Mesendoderm (in vitro differentiated cells): ENCODE data around the gene F2RL3.

Experiments used
- DNase-seq: peaks from one replicate; pipeline ENCODE4 v3.0.0; 2013
- H2AK5ac ChIP-seq: 2 replicates; pipeline ENCODE4 v1.6.1; 2013; ENCODE audit warnings: low read length, inconsistent platforms
- H2BK120ac ChIP-seq: 2 replicates; pipeline ENCODE4 v1.6.1; 2013; ENCODE audit warnings: low read depth, mild to moderate bottlenecking, low read length, moderate library complexity, mixed read lengths
- H2BK15ac ChIP-seq: replicated peaks from 2 replicates; pipeline ENCODE4 v1.6.1; 2013; ENCODE audit warnings: low read depth, mild to moderate bottlenecking, moderate library complexity
- H2BK5ac ChIP-seq: 2 replicates; pipeline ENCODE4 v1.6.1; 2013; ENCODE audit warnings: low read length, inconsistent platforms
- H3K18ac ChIP-seq: 2 replicates; pipeline ENCODE4 v1.6.1; 2013; ENCODE audit warnings: mild to moderate bottlenecking, low read length, mixed read lengths
- H3K23ac ChIP-seq: one replicate; pipeline ENCODE4 v1.6.1; 2013; ENCODE audit warnings: low read length
- H3K27ac ChIP-seq: 2 replicates; pipeline ENCODE4 v1.5.1; 2013; ENCODE audit warnings: low read depth, mild to moderate bottlenecking, inconsistent platforms, low read length, moderate library complexity
- H3K27me3 ChIP-seq: 2 replicates; pipeline ENCODE4 v1.6.1; 2013; ENCODE audit warnings: low read length, control low read depth, mild to moderate bottlenecking, inconsistent platforms; ENCODE audit not compliant: insufficient read depth, poor library complexity
- H3K36me3 ChIP-seq: 2 replicates; pipeline ENCODE4 v1.6.1; 2013; ENCODE audit warnings: low read length, inconsistent platforms; ENCODE audit not compliant: control insufficient read depth, insufficient read depth
- H3K4ac ChIP-seq: one replicate; pipeline ENCODE4 v1.6.1; 2013; ENCODE audit warnings: low read depth, mild to moderate bottlenecking, low read length, moderate library complexity
- H3K4me1 ChIP-seq: 2 replicates; pipeline ENCODE4 v1.6.1; 2013; ENCODE audit warnings: low read depth, low read length, inconsistent platforms; ENCODE audit not compliant: control insufficient read depth
- H3K4me2 ChIP-seq: 2 replicates; pipeline ENCODE4 v1.6.1; 2013; ENCODE audit warnings: low read length
- H3K4me3 ChIP-seq: 2 replicates; pipeline ENCODE4 v1.5.1; 2013; ENCODE audit warnings: mild to moderate bottlenecking, low read length
- H3K56ac ChIP-seq: one replicate; pipeline ENCODE4 v1.6.1; 2013; ENCODE audit warnings: low read length
- H3K79me1 ChIP-seq: 2 replicates; pipeline ENCODE4 v1.6.1; 2013; ENCODE audit warnings: low read length, inconsistent platforms
- H3K79me2 ChIP-seq: 2 replicates; pipeline ENCODE4 v1.6.1; 2013; ENCODE audit warnings: mild to moderate bottlenecking, low read length; ENCODE audit not compliant: control insufficient read depth, insufficient read depth
- H3K9ac ChIP-seq: 2 replicates; pipeline ENCODE4 v1.6.1; 2013; ENCODE audit warnings: low read length, inconsistent platforms
- H4K5ac ChIP-seq: one replicate; pipeline ENCODE4 v1.6.1; 2013; ENCODE audit warnings: low read length
- H4K8ac ChIP-seq: one replicate; pipeline ENCODE4 v1.6.1; 2013; ENCODE audit warnings: low read depth, mild to moderate bottlenecking, control low read depth, low read length, moderate library complexity
- WGBS: extraction: QIAGEN DNeasy Blood & Tissue Kit; methylation state at CpG from one replicate; pipeline ENCODE4 v1.1.7; 2013; ENCODE audit warnings: low lambda C conversion rate, missing lambda C conversion rate; ENCODE audit not compliant: insufficient coverage; ENCODE audit errors: extremely low coverage; 5-methylcytosine and 5-hydroxymethylcytosine counted together

The F2RL3 gene

GRCh38 chr19:16882146-16882545, 6.7 kb upstream of the F2RL3 start:
- Histone ChIP-seq H3K56ac (no peak overlapping the region), H3K79me1 (no peaks in the 10 kb centered on the region), H2AK5ac (no peak overlapping the region), H3K4me3 (no peak overlapping the region), H4K8ac (no peak overlapping the region), H3K9ac (no peak overlapping the region), H3K18ac (no peak overlapping the region), H2BK15ac (no peak overlapping the region), H3K23ac (no peak overlapping the region), H3K27me3 (no peaks in the 10 kb centered on the region), H2BK120ac (no peak overlapping the region), H3K4ac (no peak overlapping the region), H3K4me1 (no peaks in the 10 kb centered on the region), H2BK5ac (no peak overlapping the region), H3K36me3 (peaks cover 3% of the 10 kb centered on the region), H3K79me2 (no peaks in the 10 kb centered on the region), H3K27ac (no peak overlapping the region), H3K4me2 (no peak overlapping the region), H4K5ac (no peak overlapping the region)
- DNase-seq = no peak
- no CpG with 5 or more reads among the region's 3 CpGs for WGBS

- Histone ChIP-seq H3K4ac (no peak overlapping the region), H3K18ac (no peak overlapping the region), H3K79me1 (no peaks in the 10 kb centered on the region), H2BK5ac (no peak overlapping the region), H3K56ac (no peak overlapping the region), H3K4me3 (no peak overlapping the region), H3K9ac (no peak overlapping the region), H3K23ac (no peak overlapping the region), H3K36me3 (peaks cover 3% of the 10 kb centered on the region), H3K4me2 (no peak overlapping the region), H2BK120ac (no peak overlapping the region), H2BK15ac (no peak overlapping the region), H3K79me2 (no peaks in the 10 kb centered on the region), H4K5ac (no peak overlapping the region), H4K8ac (no peak overlapping the region), H3K27me3 (no peaks in the 10 kb centered on the region), H2AK5ac (no peak overlapping the region), H3K27ac (no peak overlapping the region), H3K4me1 (no peaks in the 10 kb centered on the region)
- DNase-seq = no peak
- no CpG with 5 or more reads among the region's 3 CpGs for WGBS
Observed at GRCh38 chr19:16883522-16883921, 5.3 kb upstream of the F2RL3 start.

DNA sequence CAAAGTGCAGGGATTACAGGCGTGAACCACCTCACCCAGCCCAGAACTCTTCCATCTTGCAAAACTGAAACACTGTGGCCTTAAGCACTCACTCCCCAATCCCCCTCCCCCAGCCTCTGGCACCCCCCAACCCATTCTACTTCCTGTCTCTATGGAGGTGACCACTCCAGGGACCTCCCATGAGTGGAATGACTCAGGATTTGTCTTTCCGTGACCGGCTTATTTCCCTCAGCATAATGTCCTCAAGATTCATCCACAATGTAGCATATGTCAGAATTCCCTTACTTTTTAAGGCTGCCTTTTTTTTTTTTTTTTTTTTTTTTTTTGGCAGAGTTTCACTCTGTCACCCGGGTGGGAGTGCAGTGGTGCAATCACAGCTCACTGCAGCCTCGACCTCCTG, 3.6 kb upstream of the F2RL3 start:
- Histone ChIP-seq H2BK15ac (no peak overlapping the region), H2BK120ac (no peak overlapping the region), H3K4me3 (no peak overlapping the region), H3K4me1 (no peaks in the 10 kb centered on the region), H3K36me3 (peaks cover 1% of the 10 kb centered on the region), H3K27ac (no peak overlapping the region), H3K18ac (no peak overlapping the region), H3K9ac (no peak overlapping the region), H2AK5ac (no peak overlapping the region), H3K4me2 (no peak overlapping the region), H2BK5ac (no peak overlapping the region), H3K23ac (no peak overlapping the region), H3K79me2 (no peaks in the 10 kb centered on the region), H4K5ac (no peak overlapping the region), H3K27me3 (no peaks in the 10 kb centered on the region), H4K8ac (no peak overlapping the region), H3K56ac (no peak overlapping the region), H3K4ac (no peak overlapping the region), H3K79me1 (no peaks in the 10 kb centered on the region)
- no peak for DNase-seq
- no CpG with 5 or more reads among the region's 5 CpGs for WGBS

DNA sequence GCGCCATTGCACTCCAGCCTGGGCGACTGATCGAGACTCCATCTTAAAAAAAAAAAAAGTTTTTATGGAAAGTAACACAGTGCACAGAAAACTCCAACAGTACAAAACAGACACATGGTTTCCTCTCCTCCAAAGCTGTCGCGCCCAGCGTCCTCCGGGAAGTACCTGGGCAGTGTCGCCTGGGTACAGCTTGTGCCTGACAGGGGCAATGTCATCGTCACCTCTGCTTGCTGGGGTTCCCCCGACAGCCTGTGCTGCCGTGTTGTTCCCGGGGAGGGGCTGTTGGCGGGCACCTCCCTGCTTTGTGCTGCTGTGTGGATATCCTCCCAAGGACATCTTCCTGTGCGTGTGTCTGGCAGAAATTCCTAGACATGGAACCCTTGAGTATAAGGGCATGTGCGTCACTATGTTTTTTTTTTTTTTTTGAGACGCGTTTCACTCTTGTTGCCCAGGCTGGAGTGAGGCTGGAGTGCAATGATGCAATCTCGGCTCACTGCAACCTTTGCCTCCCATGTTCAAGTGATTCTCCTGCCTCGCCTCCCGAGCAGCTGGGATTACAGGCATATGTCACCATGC, 2.4 kb upstream of the F2RL3 start:
- Histone ChIP-seq H3K56ac (no peak overlapping the region), H3K18ac (no peak overlapping the region), H3K27me3 (no peaks in the 10 kb centered on the region), H3K4me1 (no peaks in the 10 kb centered on the region), H2AK5ac (no peak overlapping the region), H3K4me2 (no peak overlapping the region), H4K8ac (no peak overlapping the region), H2BK120ac (no peak overlapping the region), H3K4ac (no peak overlapping the region), H3K36me3 (no peaks in the 10 kb centered on the region), H3K79me2 (no peaks in the 10 kb centered on the region), H3K9ac (no peak overlapping the region), H3K79me1 (no peaks in the 10 kb centered on the region), H2BK15ac (no peak overlapping the region), H3K27ac (no peak overlapping the region), H4K5ac (no peak overlapping the region), H2BK5ac (no peak overlapping the region), H3K23ac (no peak overlapping the region), H3K4me3 (no peak overlapping the region)
- WGBS = no CpG with 5 or more reads among the region's 20 CpGs
- no peak for DNase-seq

GRCh38 chr19:16887353-16888265, 1.2 kb upstream of the F2RL3 start:
- H4K5ac ChIP-seq = no peak overlapping the region
- H3K27me3 ChIP-seq = no peaks in the 10 kb centered on the region
- no peaks in the 10 kb centered on the region for H3K79me1 ChIP-seq
- no peak overlapping the region for H3K9ac ChIP-seq
- no peak overlapping the region for H4K8ac ChIP-seq
- H3K4me2 ChIP-seq = no peak overlapping the region
- H3K18ac ChIP-seq = no peak overlapping the region
- no peak overlapping the region for H2BK120ac ChIP-seq
- no peak for DNase-seq
- no peaks in the 10 kb centered on the region for H3K79me2 ChIP-seq
- no peaks in the 10 kb centered on the region for H3K4me1 ChIP-seq
- no peak overlapping the region for H3K4me3 ChIP-seq
- H2BK15ac ChIP-seq = no peak overlapping the region
- no peaks in the 10 kb centered on the region for H3K36me3 ChIP-seq
- H3K4ac ChIP-seq = no peak overlapping the region
- H3K27ac ChIP-seq = no peak overlapping the region
- no CpG with 5 or more reads among the region's 17 CpGs for WGBS
- H2AK5ac ChIP-seq = no peak overlapping the region
- no peak overlapping the region for H3K56ac ChIP-seq
- H2BK5ac ChIP-seq = no peak overlapping the region
- no peak overlapping the region for H3K23ac ChIP-seq
